Measurements from ENCODE around the gene C20orf202. TPM values are rescaled to one million over a fixed set of nuclear protein-coding genes. Genes with fewer than 3 reads are reported as not detected.

C20orf202 gene
- not detected for total RNA-seq (ENCODE audit: unreplicated experiment)
- long read RNA-seq, result 0 reads

- Mint-ChIP-seq H3K36me3 (ENCODE audit: unreplicated experiment) (no peaks in the 10 kb centered on the region), H3K27me3 (ENCODE audit: unreplicated experiment) (peaks cover 5% of the 10 kb centered on the region), H3K27ac (ENCODE audit: unreplicated experiment) (no peak within 1 kb of the TSS), H3K4me3 (ENCODE audit: unreplicated experiment) (no peak within 1 kb of the TSS), H3K9me3 (ENCODE audit: unreplicated experiment) (no peaks in the 10 kb centered on the region), H3K4me1 (ENCODE audit: low read depth, unreplicated experiment) (peaks cover 10% of the 10 kb centered on the region)
- no peak for DNase-seq
- no peak for TF ChIP-seq CTCF (IDR thresholded peaks at IDR 0.05; ENCODE audit: partially characterized antibody, unreplicated experiment)
Observed at GRCh38 chr20:1202762-1203504, at the start of gene C20orf202. C20orf202 (plus strand) TSS chr20:1203454; CDS start chr20:1203586, 132 bp downstream.

DNA sequence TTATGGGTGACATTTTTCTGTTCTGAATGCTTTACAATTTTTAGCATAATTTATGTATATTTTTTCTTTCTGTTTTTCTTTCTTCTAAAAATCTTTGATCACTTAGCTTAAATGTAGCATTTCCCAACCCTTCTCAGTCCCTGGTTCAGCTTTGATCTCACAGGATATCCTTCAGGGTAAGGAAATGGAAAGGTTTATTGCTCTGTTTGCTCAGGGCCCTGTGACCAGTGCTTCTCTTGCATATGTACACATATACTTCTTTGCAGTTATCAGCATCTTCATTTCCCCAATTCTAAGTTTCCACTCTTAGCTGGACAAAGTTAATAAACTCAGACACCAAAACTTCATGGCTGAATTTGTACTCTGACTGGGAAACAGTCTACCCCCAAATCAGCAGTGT, 49.0 kb upstream of the C20orf202 start:
- no peaks in the 10 kb centered on the region for H3K36me3 Mint-ChIP-seq (ENCODE audit: unreplicated experiment)
- no peaks in the 10 kb centered on the region for H3K27me3 Mint-ChIP-seq (ENCODE audit: unreplicated experiment)
- H3K9me3 Mint-ChIP-seq (ENCODE audit: unreplicated experiment), result no peaks in the 10 kb centered on the region
- DNase-seq, result no peak
- no peak overlapping the region for H3K27ac Mint-ChIP-seq (ENCODE audit: unreplicated experiment)
- H3K4me1 Mint-ChIP-seq (ENCODE audit: low read depth, unreplicated experiment), result peaks cover 4% of the 10 kb centered on the region
- no peak for TF ChIP-seq CTCF (IDR thresholded peaks at IDR 0.05; ENCODE audit: partially characterized antibody, unreplicated experiment)
- H3K4me3 Mint-ChIP-seq (ENCODE audit: unreplicated experiment), result no peak overlapping the region

DNA sequence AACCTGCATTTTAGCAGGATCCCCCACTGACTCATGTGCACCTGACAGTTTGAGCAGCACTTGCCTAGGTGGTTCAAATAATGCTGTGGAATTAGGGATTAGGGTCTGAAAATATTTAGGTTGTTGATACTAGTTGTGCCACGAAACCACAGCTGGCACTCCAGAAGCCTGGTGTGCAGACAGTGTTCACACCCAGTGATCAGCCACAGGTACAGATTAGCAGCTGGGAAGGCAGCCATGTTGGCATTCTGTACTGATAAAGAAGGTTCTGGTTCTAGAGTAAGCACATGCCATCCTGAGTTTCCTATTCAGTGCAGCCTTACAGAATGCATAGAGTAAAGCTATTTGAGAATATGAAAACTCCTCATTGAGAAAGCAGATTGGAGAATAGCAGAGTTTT, 48.6 kb upstream of the C20orf202 start:
- Mint-ChIP-seq H3K27ac (ENCODE audit: unreplicated experiment) (no peak overlapping the region), H3K4me3 (ENCODE audit: unreplicated experiment) (no peak overlapping the region), H3K9me3 (ENCODE audit: unreplicated experiment) (no peaks in the 10 kb centered on the region), H3K4me1 (ENCODE audit: low read depth, unreplicated experiment) (peaks cover 4% of the 10 kb centered on the region), H3K27me3 (ENCODE audit: unreplicated experiment) (peaks cover under 1% of the 10 kb centered on the region), H3K36me3 (ENCODE audit: unreplicated experiment) (no peaks in the 10 kb centered on the region)
- TF ChIP-seq CTCF (IDR thresholded peaks at IDR 0.05; ENCODE audit: partially characterized antibody, unreplicated experiment), result no peak
- no peak for DNase-seq

GRCh38 chr20:1155342-1155741, 47.9 kb upstream of the C20orf202 start:
- no peak overlapping the region for H3K27ac Mint-ChIP-seq (ENCODE audit: unreplicated experiment)
- DNase-seq, result no peak
- no peaks in the 10 kb centered on the region for H3K36me3 Mint-ChIP-seq (ENCODE audit: unreplicated experiment)
- H3K4me1 Mint-ChIP-seq (ENCODE audit: low read depth, unreplicated experiment), result peaks cover 4% of the 10 kb centered on the region
- no peaks in the 10 kb centered on the region for H3K9me3 Mint-ChIP-seq (ENCODE audit: unreplicated experiment)
- TF ChIP-seq CTCF (IDR thresholded peaks at IDR 0.05; ENCODE audit: partially characterized antibody, unreplicated experiment), result no peak
- H3K4me3 Mint-ChIP-seq (ENCODE audit: unreplicated experiment), result no peak overlapping the region
- H3K27me3 Mint-ChIP-seq (ENCODE audit: unreplicated experiment), result peaks cover 2% of the 10 kb centered on the region

- Mint-ChIP-seq H3K27ac (ENCODE audit: unreplicated experiment) (no peak overlapping the region), H3K4me3 (ENCODE audit: unreplicated experiment) (no peak overlapping the region), H3K4me1 (ENCODE audit: low read depth, unreplicated experiment) (no peaks in the 10 kb centered on the region), H3K27me3 (ENCODE audit: unreplicated experiment) (peaks cover 3% of the 10 kb centered on the region), H3K36me3 (ENCODE audit: unreplicated experiment) (no peaks in the 10 kb centered on the region), H3K9me3 (ENCODE audit: unreplicated experiment) (no peaks in the 10 kb centered on the region)
- no peak for DNase-seq
- no peak for TF ChIP-seq CTCF (IDR thresholded peaks at IDR 0.05; ENCODE audit: partially characterized antibody, unreplicated experiment)
Observed at GRCh38 chr20:1160496-1160895, 42.8 kb upstream of the C20orf202 start.

All from glutamatergic neuron (in vitro differentiated cells).